ENCODE data around the gene HHIPL2.

The HHIPL2 gene

DNA sequence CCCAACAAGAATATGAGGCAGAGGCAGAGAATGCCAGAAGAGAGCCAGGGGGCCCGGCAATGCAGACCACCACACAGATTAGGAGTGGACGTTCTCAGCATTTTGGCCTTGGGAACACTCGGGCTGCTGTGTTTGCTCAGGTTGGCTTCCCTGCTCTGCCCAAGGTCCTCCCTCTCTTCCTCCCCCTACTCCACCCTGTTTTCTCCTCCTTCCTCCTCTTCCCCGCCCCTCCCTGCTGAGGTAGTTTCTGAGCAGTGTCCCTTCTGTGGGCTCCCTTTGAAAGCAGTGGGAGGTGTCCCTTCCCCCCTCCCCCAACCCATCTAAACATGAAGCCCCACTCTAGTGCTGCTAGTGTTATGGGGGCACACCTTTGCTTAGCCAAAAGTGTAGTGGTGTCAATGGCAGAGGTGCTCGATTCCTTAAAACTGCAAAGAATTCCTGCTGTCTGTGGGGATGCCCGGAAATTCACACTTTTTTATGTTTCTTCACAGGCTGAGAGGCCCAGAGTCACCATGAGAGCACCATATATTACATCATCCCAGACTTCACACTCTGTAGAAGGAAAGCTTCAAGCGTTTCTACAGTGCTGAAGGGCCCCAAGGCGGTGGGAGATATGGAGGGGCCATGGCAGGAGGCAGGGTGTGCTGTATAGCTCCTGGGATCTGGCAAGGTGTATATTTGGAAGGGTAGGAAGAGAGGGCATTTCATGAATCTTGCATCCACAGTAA lies at the start of gene HHIPL2:
TSS of gene HHIPL2 (minus strand) at position 161 of the 728 bp plus-strand sequence. CDS start at position 101, 60 bp downstream.
- DNase-seq, result no peak

DNA sequence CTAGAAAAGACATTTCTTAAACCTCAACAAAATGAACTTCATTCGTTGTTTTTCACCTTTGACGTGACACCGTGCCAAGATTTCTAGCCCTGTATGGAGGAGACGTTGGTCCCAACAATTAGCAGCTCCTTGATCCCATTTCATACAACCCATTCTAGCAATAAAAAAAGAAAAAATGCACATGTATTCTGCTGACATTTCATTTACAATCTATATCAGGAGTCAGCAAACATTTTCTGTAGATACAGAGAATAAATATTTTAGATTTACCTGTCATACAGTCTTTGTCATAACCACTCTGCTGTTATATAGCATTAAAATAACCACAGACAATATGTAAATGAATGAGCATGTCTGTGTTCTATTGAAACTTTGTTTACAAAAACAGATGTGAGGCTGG lies 48.8 kb upstream of the HHIPL2 start:
- no peak for DNase-seq

GRCh38 chr1:222594789-222595188 lies 46.9 kb upstream of the HHIPL2 start:
- DNase-seq, result no peak

DNA sequence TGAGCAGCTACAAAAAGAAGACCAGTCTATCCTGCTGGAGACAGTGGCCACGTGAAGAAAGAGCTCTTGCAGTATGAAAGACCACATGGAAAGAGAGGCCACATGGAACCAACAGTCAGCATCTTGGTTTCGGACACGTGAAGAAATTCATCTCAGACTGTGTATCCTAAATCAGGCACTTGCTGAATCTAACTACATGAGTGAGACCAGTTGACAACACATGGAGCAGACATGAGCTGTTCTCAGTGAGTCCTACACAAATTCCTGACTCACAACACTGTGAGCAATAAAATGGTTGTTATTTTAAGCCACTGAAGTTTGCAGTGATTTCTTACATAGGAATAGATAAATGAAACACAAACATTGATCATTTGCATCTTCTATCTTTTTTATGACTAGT lies 44.3 kb upstream of the HHIPL2 start:
- no peak for DNase-seq

GRCh38 chr1:222589462-222590302 lies 41.8 kb upstream of the HHIPL2 start, which contains the start of gene TAF1A:
TSS of gene TAF1A (minus strand) at chr1:222589933.
- peak; percentile 85 to 86 for DNase-seq

DNA sequence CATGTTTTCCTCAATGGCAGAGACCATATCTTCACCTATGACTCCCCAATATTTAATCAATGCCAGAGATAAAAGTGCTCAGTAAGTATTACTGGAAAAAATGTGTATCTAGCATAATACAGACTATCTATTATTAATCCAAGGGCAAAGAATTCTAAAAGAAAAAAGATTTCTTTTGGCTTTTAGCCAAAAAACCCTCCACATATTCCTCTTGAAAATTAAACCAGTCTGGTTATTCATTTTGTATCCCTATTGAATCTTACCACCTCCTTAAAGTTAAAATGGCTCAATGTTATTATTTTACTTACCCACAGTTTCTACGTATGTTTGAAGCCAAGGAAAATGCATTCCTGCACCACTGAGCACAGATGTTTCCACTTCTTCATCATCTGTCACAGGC lies 40.2 kb upstream of the HHIPL2 start:
- DNase-seq, result no peak

DNA sequence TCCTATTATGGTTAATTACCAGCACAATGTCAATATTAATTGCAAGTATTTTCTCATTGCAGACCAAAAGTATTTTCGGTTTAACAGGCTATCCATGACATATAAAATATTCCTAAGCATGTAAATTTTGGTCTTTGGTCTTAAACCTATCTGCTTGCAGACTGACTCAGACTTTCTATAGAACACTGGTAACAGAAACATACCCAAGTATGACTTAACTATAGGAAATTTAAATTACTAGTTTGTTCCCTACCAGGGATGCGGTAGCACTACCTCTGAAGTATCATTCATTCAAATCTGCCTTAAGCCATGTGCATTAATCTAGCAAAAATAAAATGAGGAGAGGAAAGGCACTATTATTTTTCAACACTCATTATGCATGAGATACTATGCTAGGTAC lies 38.9 kb upstream of the HHIPL2 start:
- no peak for DNase-seq

DNA sequence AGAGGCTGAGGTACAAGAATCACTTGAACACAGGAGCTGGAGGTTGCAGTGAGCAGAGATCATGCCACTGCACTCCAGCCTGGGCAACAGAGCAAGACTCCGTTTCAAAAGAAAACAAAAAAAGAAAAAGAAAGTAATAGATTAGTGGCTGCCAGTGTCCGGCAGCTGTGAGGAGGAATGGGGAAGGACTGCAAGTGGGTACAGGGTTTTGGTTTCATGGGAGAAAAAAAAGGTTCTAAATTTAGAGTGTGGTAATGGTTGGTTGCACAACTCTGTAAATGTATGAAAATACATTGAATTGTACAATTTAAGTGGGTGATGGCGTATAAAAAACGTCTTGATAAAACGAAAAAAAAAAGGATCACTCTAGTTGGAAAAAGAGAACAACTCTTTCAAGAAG lies 35.2 kb upstream of the HHIPL2 start:
- DNase-seq, result peak in 1 of 2 donors; percentile 15

GRCh38 chr1:222582099-222582774 lies 34.3 kb upstream of the HHIPL2 start:
- no peak for DNase-seq

DNA sequence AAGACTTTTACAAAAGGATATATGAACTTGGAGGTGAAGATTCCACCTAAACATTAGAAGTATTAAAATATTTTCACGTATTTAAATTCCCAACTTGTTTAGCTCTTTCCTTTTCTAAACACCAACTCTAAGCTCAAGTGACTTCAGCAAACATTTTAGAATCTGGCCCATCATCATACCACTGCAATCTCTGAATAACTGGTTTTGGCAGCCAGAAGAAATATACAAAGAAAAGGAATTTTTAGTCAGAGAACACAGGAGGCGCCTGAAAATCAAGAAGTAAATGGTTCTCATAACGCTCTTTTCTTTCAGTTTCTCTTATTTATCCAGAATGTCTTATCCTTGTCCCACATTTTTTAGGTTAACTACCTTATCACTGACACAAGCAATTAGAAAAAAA lies 31.4 kb upstream of the HHIPL2 start:
- no peak for DNase-seq

- DNase-seq, result no peak
These were observed 22.9 kb upstream of the HHIPL2 start for GRCh38 chr1:222570837-222571236.

- DNase-seq, result no peak
These were observed 13.8 kb upstream of the HHIPL2 start for GRCh38 chr1:222561656-222562055.

DNA sequence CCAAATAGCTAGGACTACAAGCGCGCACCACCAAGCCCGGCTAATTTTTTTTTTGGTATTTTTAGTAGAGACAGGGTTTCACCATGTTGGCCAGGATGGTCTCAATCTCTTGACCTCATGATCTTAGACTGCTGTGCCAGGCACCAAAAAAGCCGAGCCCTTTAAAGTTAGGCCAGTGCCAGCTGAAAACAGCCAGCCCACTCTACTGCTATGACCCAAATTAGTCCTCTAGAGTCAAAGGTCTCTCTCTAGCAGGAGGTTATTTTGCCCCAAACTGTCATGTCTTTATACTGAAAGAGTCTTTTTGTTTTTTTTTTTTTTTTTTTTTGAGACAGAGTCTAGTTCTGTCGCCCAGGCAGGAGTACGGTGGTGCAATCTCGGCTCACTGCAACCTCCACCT lies 9.7 kb upstream of the HHIPL2 start:
- no peak for DNase-seq

GRCh38 chr1:222557148-222557547 lies 9.2 kb upstream of the HHIPL2 start:
- no peak for DNase-seq

- no peak for DNase-seq
These were observed 8.2 kb upstream of the HHIPL2 start for GRCh38 chr1:222555992-222556615.

DNA sequence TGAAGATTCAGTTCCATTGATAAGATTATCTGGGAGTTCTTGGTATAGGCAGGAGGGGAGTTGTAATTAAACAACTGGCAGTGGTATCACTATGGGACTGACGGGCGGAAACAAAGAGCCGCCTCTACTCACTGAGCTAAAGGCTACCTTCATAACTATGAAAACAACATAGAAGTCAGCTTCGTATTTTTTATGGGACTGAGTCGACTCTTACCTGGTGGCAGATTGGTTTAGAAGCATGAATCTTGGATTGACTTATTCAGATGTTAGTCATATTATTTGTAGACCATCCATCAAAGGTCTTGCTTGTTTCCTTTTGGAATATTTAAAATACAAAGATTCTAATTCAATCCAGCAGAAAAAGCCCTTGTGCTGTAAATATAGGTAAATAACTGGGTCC lies 6.3 kb upstream of the HHIPL2 start:
- no peak for DNase-seq

DNA sequence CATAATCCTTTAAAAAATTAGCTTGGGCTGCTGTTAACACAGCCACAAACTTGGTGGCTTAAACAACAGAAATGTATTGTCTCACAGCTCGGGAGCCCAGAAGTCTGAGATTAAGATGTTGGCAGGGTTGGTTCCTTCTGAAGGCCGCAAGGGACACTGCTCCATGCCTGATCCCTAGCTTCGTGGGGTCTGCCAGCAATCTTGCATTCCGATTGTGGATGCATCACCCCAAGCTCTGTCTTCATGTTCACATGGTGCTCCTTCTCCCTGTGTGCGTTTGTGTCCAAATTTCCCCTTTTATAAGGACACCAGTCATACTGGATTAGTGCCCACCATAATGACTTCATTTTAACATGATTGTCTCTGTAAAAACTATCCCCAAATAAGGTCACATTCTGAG lies 5.0 kb upstream of the HHIPL2 start:
- DNase-seq, result no peak

DNA sequence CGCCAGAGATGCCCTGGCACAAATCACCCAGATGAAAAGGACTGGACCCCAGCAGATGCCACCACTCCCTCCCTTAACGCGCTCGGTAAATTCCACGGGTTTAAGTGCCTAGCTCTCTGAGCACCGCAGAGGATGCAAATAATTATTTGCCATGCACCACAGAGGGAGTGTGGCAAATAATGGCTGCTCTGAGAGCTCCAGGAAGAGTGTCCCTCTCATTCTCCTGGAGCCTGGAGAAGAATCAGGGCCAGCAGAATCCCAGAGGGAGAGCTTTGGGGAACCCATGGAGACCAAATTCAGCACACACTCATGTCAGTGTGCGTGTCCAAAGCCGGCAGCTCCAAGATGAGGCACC lies 667 bp downstream of the HHIPL2 start:
- no peak for DNase-seq

GRCh38 chr1:222546548-222547259 lies 1.2 kb downstream of the HHIPL2 start:
- DNase-seq, result no peak

DNA sequence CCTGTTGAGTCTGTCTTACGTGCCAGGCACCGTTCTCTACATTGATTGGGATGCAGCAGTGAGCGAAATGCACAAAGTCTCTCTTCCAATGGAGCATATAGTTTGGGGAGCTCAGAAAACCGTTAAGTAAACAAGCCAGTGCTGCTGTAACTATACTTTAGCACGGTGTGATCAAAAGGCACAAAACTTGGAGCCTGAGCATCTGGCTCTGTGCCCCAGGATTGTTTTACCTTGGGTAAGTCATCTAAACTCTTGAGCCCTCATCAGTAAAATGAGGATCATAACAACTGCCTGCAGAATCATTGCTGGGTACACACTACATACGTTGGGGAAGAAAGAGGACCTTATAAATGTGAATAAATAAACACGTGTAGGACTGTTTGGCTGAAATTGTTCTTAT lies 1.8 kb downstream of the HHIPL2 start:
- DNase-seq, result no peak

DNA sequence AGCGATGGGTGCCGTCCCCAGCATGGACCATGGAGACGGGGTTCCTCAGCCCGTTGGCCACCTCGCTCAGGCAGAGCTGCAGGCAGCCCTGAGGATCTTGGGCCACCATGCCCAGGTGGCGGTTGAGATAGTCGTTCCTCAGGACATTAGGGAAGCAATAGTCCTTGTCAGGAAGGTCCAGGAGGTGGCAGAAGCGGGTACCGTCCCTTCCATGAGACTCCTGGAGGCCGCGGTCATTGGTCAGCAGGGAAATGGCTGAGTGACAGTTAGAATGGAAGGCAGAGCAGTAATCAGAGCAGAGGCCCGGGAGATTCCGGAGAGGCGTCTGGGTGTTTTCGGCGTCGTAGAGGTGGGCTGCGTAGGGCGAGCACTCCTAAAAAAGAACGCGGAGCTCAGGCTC lies 4.1 kb downstream of the HHIPL2 start:
- DNase-seq, result no peak

- no peak for DNase-seq
These were observed 7.3 kb downstream of the HHIPL2 start for GRCh38 chr1:222540598-222540995.
